ENCODE results near the gene ARRDC4. TPM values are rescaled to one million over a fixed set of nuclear protein-coding genes. Genes with fewer than 3 reads are reported as not detected.

ARRDC4 gene
- total RNA-seq, 1 donor from 2014 or later: 10.4 TPM

DNA sequence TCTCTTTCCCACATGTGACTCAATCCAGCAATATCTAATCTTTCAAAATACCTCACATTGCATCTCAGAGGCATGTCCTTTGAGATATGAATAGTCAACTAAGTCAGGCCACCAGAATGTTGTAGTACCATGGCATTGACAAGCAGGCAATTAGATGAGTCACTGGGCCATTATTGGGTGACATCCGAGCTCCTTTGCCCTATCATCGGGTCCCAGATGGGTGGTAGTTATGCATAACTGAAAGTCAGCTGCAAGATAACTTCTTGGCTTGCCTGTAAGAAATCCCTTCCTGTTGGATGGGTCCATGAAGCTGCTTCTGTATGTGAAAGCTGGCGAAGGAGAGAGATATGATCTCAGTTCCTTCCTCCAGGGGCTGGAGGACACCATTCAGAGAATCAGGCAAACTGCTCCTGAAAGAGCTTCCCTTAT is 32.8 kb downstream of the ARRDC4 start:
- Histone ChIP-seq H3K27ac (ENCODE audit: low read depth, low read length) (peak overlapping the region; percentile 42), H3K9me3 (ENCODE audit: control insufficient read depth in 3 of 3, low read length in 3 of 3) (no peaks in the 10 kb centered on the region), H3K4me3 (ENCODE audit: low read length in 3 of 3) (no peak overlapping the region), H3K4me1 (ENCODE audit: control insufficient read depth in 3 of 3, insufficient read depth in 3 of 3, low read length in 3 of 3) (peaks cover 11 to 22% (median 16%) of the 10 kb centered on the region in 3 donors), H3K9ac (ENCODE audit: low read depth in 1 of 3, low read length in 3 of 3) (no peak overlapping the region), H3K27me3 (ENCODE audit: control insufficient read depth in 3 of 3, insufficient read depth in 3 of 3, low read length in 3 of 3) (no peaks in the 10 kb centered on the region), H3K36me3 (ENCODE audit: control insufficient read depth in 3 of 3, insufficient read depth in 3 of 3, low read length in 3 of 3) (no peaks in the 10 kb centered on the region)

DNA sequence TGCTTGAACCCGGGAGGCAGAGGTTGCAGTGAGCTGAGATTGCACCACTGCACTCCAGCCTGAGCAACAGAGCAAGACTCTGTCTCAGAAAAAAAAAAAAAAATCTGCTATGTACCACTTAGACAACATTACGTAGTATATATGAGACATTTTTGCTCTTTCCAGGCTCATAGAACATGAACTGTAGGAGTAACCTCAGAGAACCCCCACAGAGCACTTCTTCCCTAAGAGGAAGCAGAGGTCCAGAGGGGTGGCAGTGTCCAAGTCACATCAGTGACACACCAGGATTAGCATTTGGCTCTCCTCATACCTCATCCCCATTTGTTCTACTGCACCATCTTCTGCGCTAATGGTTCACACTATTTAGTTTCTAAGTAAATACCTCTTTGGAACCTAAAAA is 33.7 kb downstream of the ARRDC4 start:
- no peaks in the 10 kb centered on the region for H3K27me3 ChIP-seq (ENCODE audit: control insufficient read depth in 3 of 3, insufficient read depth in 3 of 3, low read length in 3 of 3)
- H3K9me3 ChIP-seq (ENCODE audit: control insufficient read depth in 3 of 3, low read length in 3 of 3): no peaks in the 10 kb centered on the region
- H3K9ac ChIP-seq (ENCODE audit: low read depth in 1 of 3, low read length in 3 of 3): no peak overlapping the region
- H3K4me1 ChIP-seq (ENCODE audit: control insufficient read depth in 3 of 3, insufficient read depth in 3 of 3, low read length in 3 of 3): peaks cover 6 to 17% (median 11%) of the 10 kb centered on the region in 3 donors
- H3K4me3 ChIP-seq (ENCODE audit: low read length in 3 of 3): no peak overlapping the region
- H3K27ac ChIP-seq (ENCODE audit: low read depth, low read length): no peak overlapping the region
- no peaks in the 10 kb centered on the region for H3K36me3 ChIP-seq (ENCODE audit: control insufficient read depth in 3 of 3, insufficient read depth in 3 of 3, low read length in 3 of 3)

DNA sequence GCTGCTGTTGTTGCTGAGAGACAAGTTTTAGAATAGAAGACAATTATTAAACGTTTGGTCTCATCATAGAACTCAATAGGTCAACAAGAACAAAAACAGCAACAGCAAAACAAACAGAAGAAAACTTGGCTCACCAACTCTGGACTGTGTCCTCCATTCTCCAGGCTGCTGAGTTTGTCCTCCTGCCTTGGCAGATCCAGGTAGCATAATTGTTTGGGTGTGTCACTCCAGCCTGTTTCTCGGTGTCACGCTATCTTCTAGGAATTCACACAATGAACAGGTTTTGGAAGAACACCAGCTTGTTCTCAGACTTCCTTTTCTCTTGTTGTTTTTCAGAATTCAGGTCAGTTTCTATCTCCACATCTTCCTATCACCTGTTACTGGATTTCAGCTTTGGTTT is 34.7 kb downstream of the ARRDC4 start:
- no peaks in the 10 kb centered on the region for H3K9me3 ChIP-seq (ENCODE audit: control insufficient read depth in 3 of 3, low read length in 3 of 3)
- H3K4me1 ChIP-seq (ENCODE audit: control insufficient read depth in 3 of 3, insufficient read depth in 3 of 3, low read length in 3 of 3): peaks cover 6 to 14% (median 6%) of the 10 kb centered on the region in 3 donors
- no peak overlapping the region for H3K27ac ChIP-seq (ENCODE audit: low read depth, low read length)
- no peaks in the 10 kb centered on the region for H3K27me3 ChIP-seq (ENCODE audit: control insufficient read depth in 3 of 3, insufficient read depth in 3 of 3, low read length in 3 of 3)
- H3K36me3 ChIP-seq (ENCODE audit: control insufficient read depth in 3 of 3, insufficient read depth in 3 of 3, low read length in 3 of 3): no peaks in the 10 kb centered on the region
- no peak overlapping the region for H3K9ac ChIP-seq (ENCODE audit: low read depth in 1 of 3, low read length in 3 of 3)
- H3K4me3 ChIP-seq (ENCODE audit: low read length in 3 of 3): no peak overlapping the region

DNA sequence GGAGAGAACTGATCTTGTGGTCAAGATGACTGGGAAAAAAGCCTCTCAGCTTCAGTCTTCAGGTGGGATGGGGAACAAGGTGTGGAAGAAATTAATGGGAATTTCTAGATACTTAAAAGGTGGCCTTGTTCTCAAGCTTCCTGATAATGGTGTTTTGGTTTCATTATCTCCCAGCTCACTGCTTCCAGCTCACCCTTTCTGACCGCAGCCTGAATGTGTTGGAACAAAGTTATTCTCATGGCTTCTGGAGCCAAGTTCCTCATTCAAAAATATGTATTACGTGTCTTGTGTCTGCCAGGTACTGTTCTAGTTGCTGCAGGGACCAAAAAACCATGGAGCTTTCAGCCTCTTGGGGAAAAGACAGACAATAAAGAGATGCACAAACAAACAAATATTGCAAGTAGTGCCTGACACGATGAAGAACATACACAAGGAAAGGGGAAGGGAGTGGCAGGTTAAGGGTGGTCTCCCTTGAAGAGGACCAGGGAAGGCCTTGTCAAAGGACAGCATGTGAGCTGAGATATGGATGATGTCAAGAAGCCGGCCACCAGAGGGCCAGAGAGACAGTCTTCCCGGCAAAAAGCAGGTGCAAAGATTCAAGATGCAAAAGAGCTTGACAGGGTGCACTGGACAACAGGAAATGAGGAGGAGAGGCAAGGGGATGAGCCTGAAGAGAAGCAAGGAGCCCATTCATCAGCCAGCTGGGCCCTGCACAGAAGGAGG is 35.5 kb downstream of the ARRDC4 start:
- no peaks in the 10 kb centered on the region for H3K36me3 ChIP-seq (ENCODE audit: control insufficient read depth in 3 of 3, insufficient read depth in 3 of 3, low read length in 3 of 3)
- H3K4me1 ChIP-seq (ENCODE audit: control insufficient read depth in 3 of 3, insufficient read depth in 3 of 3, low read length in 3 of 3): peaks cover 6 to 14% (median 6%) of the 10 kb centered on the region in 3 donors
- no peaks in the 10 kb centered on the region for H3K9me3 ChIP-seq (ENCODE audit: control insufficient read depth in 3 of 3, low read length in 3 of 3)
- H3K27ac ChIP-seq (ENCODE audit: low read depth, low read length): no peak overlapping the region
- H3K4me3 ChIP-seq (ENCODE audit: low read length in 3 of 3): no peak overlapping the region
- no peak overlapping the region for H3K9ac ChIP-seq (ENCODE audit: low read depth in 1 of 3, low read length in 3 of 3)
- H3K27me3 ChIP-seq (ENCODE audit: control insufficient read depth in 3 of 3, insufficient read depth in 3 of 3, low read length in 3 of 3): no peaks in the 10 kb centered on the region

DNA sequence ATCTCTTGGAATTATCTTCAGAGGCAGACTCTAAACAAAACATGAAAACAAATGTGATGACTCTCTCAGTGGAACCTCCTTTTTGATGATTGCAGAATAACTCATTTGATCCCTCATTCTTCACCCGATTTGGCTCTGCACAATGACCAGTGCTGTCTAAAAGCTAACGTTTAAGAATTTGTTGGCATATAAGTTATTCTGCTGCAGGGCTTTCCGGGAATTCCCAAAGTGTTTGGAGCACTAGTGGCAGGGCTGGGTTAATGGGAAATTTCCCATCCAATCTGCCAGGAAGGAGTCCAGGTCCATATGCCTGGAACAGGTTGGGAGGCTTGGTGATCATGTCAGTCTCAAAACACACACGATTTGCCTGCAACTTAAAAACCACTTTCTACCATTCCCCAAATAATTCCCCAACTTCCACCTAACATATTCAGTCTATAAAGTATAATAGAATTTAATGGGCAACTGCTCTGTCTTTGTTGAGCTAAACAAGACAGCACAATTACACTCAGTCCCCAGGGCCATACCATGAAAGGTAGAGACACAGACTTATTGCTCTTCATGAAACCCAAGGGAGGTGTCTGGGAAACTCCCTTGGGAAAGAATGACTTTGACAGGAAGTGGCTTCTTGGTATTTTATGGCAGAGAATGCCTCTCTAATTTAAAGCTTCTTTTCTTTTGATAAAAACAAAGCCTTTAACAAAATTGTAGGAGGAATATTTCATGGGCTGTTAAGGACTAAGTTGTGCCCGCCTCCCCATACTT is 38.0 kb downstream of the ARRDC4 start:
- H3K4me3 ChIP-seq (ENCODE audit: low read length in 3 of 3): no peak overlapping the region
- H3K27me3 ChIP-seq (ENCODE audit: control insufficient read depth in 3 of 3, insufficient read depth in 3 of 3, low read length in 3 of 3): peaks cover 0 to 7% (median 0%) of the 10 kb centered on the region in 3 donors
- H3K4me1 ChIP-seq (ENCODE audit: control insufficient read depth in 3 of 3, insufficient read depth in 3 of 3, low read length in 3 of 3): peaks cover 2 to 10% (median 3%) of the 10 kb centered on the region in 3 donors
- H3K9me3 ChIP-seq (ENCODE audit: control insufficient read depth in 3 of 3, low read length in 3 of 3): no peaks in the 10 kb centered on the region
- H3K27ac ChIP-seq (ENCODE audit: low read depth, low read length): no peak overlapping the region
- no peaks in the 10 kb centered on the region for H3K36me3 ChIP-seq (ENCODE audit: control insufficient read depth in 3 of 3, insufficient read depth in 3 of 3, low read length in 3 of 3)
- no peak overlapping the region for H3K9ac ChIP-seq (ENCODE audit: low read depth in 1 of 3, low read length in 3 of 3)

DNA sequence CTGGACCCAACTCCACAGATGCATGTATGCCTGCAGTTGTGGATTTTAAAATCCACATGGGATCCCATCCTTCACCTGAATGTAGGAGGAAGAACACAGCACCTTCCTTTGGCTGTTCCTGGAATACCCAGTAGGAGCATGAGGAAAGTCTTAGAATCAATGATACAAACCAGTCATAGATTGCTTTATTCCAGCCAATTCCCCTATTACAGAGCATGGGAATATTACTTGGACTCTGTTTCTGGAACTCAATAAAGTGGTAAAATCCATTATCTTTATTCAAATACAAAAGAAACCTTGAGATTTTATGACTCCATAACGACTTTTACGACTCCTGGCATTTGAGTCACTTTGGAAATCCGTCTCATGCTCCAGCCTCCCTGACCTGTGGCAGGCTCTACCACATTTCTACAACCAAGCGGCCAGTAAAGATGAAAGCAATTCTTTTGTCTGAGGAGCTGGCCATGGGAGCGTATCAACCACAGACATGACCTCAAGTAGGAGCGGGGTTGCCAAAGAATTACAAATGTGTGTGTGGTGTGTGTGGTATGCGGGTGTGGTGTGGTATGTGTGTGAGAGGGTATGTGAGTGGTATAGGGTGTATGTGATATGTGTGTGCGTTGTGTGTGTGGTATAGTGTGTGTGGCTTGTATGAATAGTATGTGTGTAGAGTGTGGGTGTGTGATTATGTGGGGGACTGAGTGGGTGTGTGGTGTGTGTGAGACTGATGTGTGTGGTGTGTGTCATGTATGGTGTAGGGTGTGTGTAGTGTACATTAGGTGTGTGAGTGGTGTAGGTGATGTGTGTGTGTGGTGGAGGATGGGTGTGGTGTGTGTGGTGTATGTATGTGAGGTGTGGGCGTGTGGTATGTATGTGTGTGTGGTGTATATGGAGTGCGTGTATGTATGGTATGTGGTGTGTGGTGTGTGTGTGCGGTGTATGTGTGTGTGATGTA is 40.0 kb downstream of the ARRDC4 start:
- Histone ChIP-seq H3K4me1 (ENCODE audit: control insufficient read depth in 3 of 3, insufficient read depth in 3 of 3, low read length in 3 of 3) (no peaks in the 10 kb centered on the region), H3K4me3 (ENCODE audit: low read length in 3 of 3) (no peak overlapping the region), H3K9me3 (ENCODE audit: control insufficient read depth in 3 of 3, low read length in 3 of 3) (no peaks in the 10 kb centered on the region), H3K36me3 (ENCODE audit: control insufficient read depth in 3 of 3, insufficient read depth in 3 of 3, low read length in 3 of 3) (no peaks in the 10 kb centered on the region), H3K9ac (ENCODE audit: low read depth in 1 of 3, low read length in 3 of 3) (no peak overlapping the region), H3K27ac (ENCODE audit: low read depth, low read length) (no peak overlapping the region), H3K27me3 (ENCODE audit: control insufficient read depth in 3 of 3, insufficient read depth in 3 of 3, low read length in 3 of 3) (peaks cover 0 to 7% (median 0%) of the 10 kb centered on the region in 3 donors)

DNA sequence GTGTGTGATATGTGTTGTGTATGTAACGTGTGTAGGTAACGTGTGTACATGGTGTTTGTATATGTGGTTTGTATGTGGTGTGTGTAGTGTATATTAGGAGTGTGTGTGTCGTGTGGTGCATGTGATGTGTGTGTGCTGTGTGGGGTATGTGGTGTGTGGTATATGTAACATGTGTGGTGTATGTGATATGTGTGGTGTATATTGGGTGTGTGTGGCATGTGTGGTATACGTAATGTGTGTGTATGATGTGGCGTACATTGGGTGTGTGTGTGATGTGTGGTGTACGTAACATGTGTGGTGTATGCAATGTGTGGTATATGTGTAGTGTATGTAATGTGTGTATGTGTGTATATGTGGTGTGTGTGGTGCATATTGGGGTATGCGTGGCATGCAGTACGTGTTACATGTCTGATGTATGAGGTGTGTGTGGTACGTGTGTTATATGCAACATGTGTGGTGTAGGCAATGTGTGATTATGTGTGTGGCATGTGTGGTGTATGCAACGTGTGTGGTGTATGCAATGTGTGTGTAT is 41.2 kb downstream of the ARRDC4 start:
- Histone ChIP-seq H3K36me3 (ENCODE audit: control insufficient read depth in 3 of 3, insufficient read depth in 3 of 3, low read length in 3 of 3) (no peaks in the 10 kb centered on the region), H3K27me3 (ENCODE audit: control insufficient read depth in 3 of 3, insufficient read depth in 3 of 3, low read length in 3 of 3) (peaks cover 0 to 7% (median 0%) of the 10 kb centered on the region in 3 donors), H3K9me3 (ENCODE audit: control insufficient read depth in 3 of 3, low read length in 3 of 3) (no peaks in the 10 kb centered on the region), H3K4me3 (ENCODE audit: low read length in 3 of 3) (no peak overlapping the region), H3K4me1 (ENCODE audit: control insufficient read depth in 3 of 3, insufficient read depth in 3 of 3, low read length in 3 of 3) (no peaks in the 10 kb centered on the region), H3K27ac (ENCODE audit: low read depth, low read length) (no peak overlapping the region), H3K9ac (ENCODE audit: low read depth in 1 of 3, low read length in 3 of 3) (no peak overlapping the region)

DNA sequence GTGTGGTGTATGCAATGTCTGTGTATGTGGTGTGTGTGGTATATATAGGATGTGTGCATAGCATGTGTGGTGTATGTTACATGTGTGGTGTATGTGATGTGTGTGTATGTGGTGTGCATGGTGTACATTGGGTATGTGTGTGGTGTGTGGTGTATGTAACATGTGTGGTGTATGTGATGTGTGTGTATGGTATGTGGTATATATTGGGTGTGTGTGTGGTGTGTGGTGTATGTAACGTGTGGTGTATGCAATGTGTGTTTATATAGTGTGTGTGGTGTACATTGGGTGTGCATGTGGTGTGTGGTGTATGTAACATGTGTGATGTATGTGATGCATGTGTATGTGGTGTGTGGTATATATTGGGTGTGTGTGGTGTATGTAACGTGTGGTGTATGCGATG is 41.9 kb downstream of the ARRDC4 start:
- no peaks in the 10 kb centered on the region for H3K9me3 ChIP-seq (ENCODE audit: control insufficient read depth in 3 of 3, low read length in 3 of 3)
- no peak overlapping the region for H3K27ac ChIP-seq (ENCODE audit: low read depth, low read length)
- H3K9ac ChIP-seq (ENCODE audit: low read depth in 1 of 3, low read length in 3 of 3): no peak overlapping the region
- H3K4me3 ChIP-seq (ENCODE audit: low read length in 3 of 3): no peak overlapping the region
- H3K4me1 ChIP-seq (ENCODE audit: control insufficient read depth in 3 of 3, insufficient read depth in 3 of 3, low read length in 3 of 3): no peaks in the 10 kb centered on the region
- H3K27me3 ChIP-seq (ENCODE audit: control insufficient read depth in 3 of 3, insufficient read depth in 3 of 3, low read length in 3 of 3): peaks cover 0 to 7% (median 0%) of the 10 kb centered on the region in 3 donors
- no peaks in the 10 kb centered on the region for H3K36me3 ChIP-seq (ENCODE audit: control insufficient read depth in 3 of 3, insufficient read depth in 3 of 3, low read length in 3 of 3)

DNA sequence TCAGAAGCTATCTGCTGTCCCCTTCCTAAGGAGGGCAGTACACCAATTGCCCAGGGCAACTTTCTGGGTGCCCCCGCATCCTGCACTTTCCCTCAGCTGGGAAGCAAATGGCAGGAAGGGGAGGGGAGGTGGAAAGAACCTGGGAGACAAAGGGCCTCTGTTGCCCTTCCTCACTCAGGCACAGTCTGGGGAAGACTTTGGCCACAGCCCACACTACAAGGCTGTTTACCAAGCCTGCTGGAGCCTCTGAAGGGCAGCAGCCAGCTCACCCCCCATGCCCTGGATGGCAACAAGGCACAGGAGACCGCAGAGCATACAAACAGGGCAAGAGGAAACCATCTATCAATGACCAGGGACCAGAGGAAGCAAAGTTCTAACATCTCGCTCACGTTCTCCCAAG is 42.4 kb downstream of the ARRDC4 start:
- no peaks in the 10 kb centered on the region for H3K4me1 ChIP-seq (ENCODE audit: control insufficient read depth in 3 of 3, insufficient read depth in 3 of 3, low read length in 3 of 3)
- H3K9ac ChIP-seq (ENCODE audit: low read depth in 1 of 3, low read length in 3 of 3): no peak overlapping the region
- no peak overlapping the region for H3K4me3 ChIP-seq (ENCODE audit: low read length in 3 of 3)
- no peaks in the 10 kb centered on the region for H3K9me3 ChIP-seq (ENCODE audit: control insufficient read depth in 3 of 3, low read length in 3 of 3)
- H3K27me3 ChIP-seq (ENCODE audit: control insufficient read depth in 3 of 3, insufficient read depth in 3 of 3, low read length in 3 of 3): peaks cover 0 to 7% (median 0%) of the 10 kb centered on the region in 3 donors
- H3K27ac ChIP-seq (ENCODE audit: low read depth, low read length): no peak overlapping the region
- H3K36me3 ChIP-seq (ENCODE audit: control insufficient read depth in 3 of 3, insufficient read depth in 3 of 3, low read length in 3 of 3): no peaks in the 10 kb centered on the region

All from skeletal muscle tissue (tissue), 4 donors.